Activated naive CD4-positive, alpha-beta T cell treated with Interleukin-2 at 50 U/mL for 16 hours (primary cell): Measurements from ENCODE around the gene RABGGTA.

Experiments
- DNase-seq: peaks from one replicate; pipeline ENCODE4 v3.0.0-alpha.2; 2020

Gene RABGGTA

DNA sequence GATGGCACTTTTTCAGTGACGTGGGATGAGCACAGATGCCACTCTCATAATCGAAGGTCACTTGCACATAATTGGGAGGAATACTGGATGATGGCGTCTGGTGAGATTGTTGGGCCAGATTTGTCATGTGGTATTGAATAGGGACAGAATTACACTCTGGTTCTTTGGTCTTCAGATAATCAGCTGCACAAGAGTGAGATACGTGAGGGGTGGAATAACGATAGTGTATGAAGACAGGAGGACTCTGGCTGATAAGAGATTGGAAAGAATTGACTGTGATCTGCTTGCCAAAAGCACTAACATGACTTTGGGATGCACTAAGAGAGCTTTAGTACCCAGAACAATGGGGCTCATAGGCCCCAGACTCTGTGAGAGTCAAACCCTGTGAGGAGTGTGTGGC, 7.0 kb upstream of the RABGGTA start:
- no peak for DNase-seq

GRCh38 chr14:24277606-24278321, 6.4 kb upstream of the RABGGTA start:
- DNase-seq, result peak; percentile 6

- DNase-seq, result no peak
These were observed 5.7 kb upstream of the RABGGTA start for GRCh38 chr14:24277071-24277470.

GRCh38 chr14:24274101-24274543, 2.7 kb upstream of the RABGGTA start:
- peak; percentile 47 for DNase-seq

GRCh38 chr14:24273422-24273998, 2.1 kb upstream of the RABGGTA start:
- no peak for DNase-seq

GRCh38 chr14:24272467-24272866, 1.1 kb upstream of the RABGGTA start:
- DNase-seq, result no peak

DNA sequence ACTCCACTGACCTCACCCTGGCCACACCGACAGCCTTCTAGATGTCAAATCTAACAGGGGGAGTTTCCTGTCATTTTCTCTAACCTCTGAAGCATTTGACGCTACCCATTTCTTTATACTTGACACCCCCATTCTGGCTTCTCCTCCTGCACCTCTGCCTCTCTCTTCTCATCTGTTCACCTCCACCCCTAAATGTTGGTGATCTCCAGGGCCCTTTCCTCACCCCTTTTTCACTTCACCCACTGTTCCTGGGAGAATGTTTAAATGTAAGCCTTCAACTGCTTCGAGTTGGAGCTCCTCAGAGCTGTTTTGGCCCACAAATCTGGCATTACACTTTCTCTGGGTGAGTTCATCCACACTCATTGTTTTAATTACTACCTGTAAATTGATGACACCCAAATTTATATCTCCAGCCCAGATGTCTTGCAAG, 452 bp upstream of the RABGGTA start:
- DNase-seq, result no peak

DNA sequence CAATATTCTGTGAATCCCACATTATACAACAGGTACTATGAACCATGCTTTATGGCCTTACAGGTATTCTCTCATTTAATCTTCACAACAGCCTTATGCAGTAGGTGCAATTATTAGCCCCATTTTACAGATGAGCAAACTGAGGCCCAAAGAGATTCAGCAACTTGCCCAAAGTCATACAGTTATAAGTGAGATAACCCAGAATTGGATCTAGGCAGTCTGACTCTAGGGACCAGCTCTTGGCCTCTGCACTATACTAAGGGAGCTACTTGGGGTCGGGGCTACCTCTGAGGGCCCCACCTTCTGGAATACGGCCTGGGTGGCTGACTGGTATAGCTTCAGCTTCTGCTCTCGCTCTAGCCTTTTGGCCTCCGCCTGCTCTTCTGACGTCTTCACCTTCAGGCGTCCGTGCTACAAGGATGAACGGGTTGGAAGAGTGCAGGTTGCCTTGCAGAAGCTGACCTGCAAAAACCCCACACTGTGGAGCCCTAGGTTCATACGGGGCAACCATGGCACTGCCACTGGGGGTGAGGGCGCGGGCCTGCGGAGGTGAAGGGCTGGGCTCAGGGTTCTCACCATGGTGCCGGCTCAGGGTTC, 762 bp downstream of the RABGGTA start:
- DNase-seq, result no peak

DNA sequence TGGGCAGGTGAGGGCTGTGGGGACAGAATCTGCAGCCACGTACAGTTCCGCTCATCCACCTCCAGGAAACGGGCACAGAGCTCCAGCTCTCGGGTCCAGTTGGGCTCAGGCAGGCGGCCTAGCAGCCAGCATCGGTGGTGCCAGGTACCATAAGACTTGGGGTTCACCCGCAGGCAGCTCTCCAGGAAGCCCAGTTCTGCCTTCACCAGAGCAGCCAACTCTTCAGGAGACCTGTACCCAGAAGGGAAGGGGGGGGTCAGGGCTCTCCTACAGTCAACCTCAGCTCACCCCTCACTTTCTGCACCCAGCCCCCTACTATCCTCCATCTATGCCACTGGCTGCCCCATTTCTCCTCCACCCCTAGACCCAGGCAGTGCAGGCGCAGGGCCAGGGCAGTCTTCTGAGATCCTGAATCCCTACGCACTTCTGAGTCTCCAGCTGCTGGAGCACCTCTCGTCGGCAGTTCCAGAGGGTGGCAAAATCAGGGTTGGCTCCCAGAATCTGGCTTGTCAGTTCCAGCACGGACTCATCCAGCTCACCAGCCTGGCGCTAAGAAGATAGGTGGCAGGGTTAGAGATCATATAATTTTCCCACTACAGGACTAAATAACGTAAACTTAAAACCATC, 1.4 kb downstream of the RABGGTA start:
- no peak for DNase-seq

GRCh38 chr14:24269368-24269767, 2.0 kb downstream of the RABGGTA start:
- DNase-seq, result no peak

DNA sequence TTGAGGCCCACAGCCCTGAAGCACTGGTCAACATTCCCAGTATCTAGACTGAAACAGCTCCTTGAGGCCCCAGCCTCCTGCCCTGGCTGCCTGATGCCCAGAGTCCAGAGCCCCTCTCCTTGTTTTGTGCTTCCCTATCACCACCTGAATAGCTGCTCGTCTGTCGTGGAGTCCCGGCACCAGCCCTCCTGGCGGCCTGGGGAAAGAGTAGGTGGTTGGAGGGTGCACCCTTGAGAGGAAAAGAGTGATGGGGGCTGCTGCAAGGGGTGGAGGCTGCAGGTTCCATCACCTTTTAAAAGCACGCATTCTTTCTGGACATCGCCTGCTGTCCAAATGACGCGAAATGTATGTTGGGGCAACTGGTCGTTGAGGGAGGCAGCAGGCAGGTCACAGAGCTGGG, 3.2 kb downstream of the RABGGTA start:
- DNase-seq, result no peak

DNA sequence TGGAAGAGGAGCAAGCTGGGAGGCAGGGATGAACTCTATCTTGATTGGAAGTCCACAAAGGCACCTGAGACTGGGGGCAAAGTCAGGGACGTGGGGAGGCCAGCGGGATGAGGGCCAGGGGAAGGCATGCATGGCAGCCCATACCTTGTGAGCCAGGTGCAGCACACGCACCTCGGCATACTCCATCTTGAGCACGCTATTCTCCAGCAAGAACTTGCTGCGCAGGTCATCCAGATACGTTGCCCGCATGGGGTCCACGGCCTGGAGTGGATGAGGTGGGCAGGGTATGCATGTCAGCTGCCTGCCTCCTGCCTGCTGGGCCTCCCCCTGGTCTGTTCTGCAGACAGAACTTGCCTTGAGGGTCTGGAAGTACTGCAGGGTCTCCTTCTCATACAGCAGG, 3.9 kb downstream of the RABGGTA start:
- no peak for DNase-seq

- DNase-seq, result no peak
These were observed 4.8 kb downstream of the RABGGTA start for GRCh38 chr14:24266344-24267244.

DNA sequence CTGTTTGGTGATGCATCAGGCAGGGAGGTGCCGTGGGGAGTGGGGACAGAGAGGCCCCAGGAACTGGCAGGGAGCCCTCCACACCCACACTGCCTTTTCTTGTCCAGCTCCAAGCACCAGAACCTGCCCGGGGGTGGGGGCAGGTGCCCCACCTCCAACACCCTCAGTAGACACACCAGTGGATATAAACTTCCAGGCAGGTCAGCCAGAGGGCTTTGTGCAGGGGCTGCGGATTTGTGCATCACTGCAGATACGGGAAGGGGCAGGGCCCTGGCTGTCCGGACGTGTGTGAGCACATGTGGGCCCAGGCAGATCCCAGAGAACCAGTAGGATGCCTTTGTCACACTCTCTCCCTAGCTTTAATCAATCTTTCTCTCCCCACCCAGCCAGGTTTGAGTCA, 7.1 kb downstream of the RABGGTA start:
- no peak for DNase-seq

DNA sequence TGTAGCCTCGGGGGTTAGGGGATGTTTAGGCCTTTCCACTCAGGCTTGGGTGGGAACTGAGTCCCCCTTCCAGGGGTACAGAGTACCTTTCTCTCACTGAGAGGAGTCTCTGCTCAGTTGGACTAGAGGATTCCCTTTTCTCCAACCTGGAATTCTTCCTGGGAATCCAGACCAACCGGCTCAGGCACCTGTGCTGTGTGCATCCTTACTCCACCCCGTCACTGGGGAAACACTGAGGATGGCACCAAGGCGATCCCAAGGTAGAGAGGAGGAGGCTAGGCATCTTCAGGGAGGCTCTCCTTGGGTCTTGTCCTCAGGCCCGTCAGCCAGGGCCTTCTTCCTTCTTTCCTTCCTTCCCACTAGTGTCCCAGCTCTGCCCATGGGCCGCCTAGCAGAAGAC, 7.5 kb downstream of the RABGGTA start:
- DNase-seq, result no peak

DNA sequence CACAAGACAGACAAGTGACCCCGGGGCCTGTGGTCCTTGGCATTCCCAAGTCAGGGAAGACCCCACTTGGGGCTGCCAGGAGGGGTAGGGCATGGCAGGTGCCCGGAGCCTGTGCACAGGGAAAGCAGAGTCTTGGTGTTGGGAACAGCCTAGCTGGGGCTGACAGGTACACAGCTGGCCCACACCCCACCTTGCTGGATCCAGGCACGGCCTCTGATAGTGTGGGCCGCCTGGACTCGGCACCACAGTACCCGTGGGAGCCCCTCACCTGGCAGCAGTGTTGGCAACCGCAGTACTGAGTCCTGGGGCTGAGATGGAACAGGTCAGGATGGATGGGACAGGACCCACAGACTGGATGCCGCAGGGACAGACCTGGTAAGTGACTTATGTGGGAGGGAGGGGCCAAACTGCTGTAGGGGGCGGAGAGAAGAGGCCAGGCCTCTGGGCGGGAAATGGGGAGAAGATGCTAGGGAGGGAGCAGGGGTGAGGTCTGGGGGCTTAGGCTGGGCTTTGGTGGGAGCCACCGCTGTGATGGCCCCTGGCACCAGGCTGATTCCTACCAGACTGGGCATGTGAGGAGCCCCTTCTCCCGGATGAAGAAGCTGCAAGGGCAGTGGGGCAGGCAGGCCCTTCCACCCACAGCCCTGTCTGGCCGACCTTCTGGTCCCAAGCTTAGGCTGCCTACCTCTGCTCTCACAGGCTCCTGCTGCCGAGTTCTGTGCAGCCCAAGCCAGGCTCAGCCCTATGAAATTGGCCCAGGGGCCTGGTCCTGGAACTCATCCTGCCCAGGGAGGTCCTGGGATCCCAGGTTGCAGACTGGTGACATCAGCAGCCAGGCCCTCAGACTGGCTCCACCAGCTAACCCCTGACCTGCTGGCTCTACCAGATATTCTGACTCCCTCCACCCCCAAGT, 8.3 kb downstream of the RABGGTA start, which contains the start of gene TGM1:
Gene TGM1, minus strand, starts transcription at position 357 of the 913 bp plus-strand sequence. CDS start 825 bp downstream, outside the sequence.
- no peak for DNase-seq

DNA sequence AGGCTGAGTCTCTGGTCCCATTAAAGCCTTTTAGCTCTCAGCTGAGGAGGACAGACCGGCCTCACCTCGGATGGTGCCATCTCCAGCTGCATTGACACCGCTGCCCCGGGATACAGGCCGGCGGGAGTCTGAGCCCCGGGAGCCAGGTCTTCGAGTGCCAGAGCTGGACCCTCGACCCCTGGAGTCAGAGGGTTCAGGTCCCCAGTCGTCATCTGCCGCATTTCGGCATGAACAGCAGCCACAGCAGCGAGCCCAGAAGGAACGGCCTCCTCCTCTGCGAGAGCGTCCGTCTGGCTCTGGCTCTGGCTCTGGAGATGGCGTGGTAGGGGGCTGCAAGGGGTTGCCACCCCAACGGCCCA, 9.4 kb downstream of the RABGGTA start:
- no peak for DNase-seq

GRCh38 chr14:24261256-24261968, 10.0 kb downstream of the RABGGTA start:
- no peak for DNase-seq

- DNase-seq, result no peak
These were observed 10.6 kb downstream of the RABGGTA start for GRCh38 chr14:24260780-24261157.

DNA sequence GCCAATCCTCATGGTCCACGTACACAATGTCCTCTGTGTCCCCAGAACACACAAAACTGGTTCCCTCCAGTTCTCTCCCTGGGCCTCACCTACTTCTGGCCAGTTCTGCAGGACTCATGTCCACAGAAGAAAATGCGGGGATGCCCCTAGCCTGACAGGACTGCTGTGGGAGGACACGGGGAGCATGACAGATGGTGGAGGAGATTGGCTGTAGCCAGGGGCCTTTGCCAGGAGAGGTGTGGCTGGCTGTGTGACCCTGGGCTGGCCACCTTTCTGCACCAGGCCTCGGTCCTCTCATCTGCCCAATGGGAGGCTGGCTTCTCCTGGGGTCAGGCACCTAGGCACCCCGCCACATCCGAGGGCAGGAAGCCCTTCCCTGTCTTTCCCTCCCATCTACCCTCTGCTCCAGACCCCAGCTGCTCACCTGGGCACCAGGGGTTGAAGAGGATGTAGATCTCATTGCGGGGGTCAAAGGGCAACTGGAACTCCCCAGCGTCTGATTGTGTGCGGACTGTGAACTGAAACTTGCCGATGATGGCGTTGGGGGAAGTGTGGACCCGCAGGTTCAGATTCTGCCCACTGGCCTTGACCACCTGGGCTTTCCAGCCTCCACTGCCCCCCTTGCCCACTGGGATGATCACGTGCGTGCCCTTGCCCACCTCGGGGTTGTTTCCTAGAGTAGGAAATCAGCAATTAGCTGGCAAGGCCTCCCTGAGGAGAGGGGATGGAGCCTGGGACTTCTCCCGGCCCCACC, 11.2 kb downstream of the RABGGTA start:
- no peak for DNase-seq
